KOPT-K1 (cell line): ENCODE data around the gene USH1C.

ENCODE experiments used
- H3K27ac ChIP-seq: fragments of 200-600 bp; sonication (generic); 2 replicates; pipeline ENCODE4 v1.5.1; 2016; ENCODE audit warnings: antibody characterized with exemption, mild to moderate bottlenecking, low read depth, low read length; ENCODE audit not compliant: poor library complexity, severe bottlenecking
- H3K36me3 ChIP-seq: fragments of 200-600 bp; sonication (generic); 2 replicates; pipeline ENCODE4 v1.5.1; 2017; ENCODE audit warnings: antibody characterized with exemption, mild to moderate bottlenecking, low read length, moderate library complexity; ENCODE audit not compliant: insufficient read depth
- H3K9me3 ChIP-seq: fragments of 200-600 bp; sonication (generic); 2 replicates; pipeline ENCODE4 v1.5.1; 2017; ENCODE audit warnings: antibody characterized with exemption, low read length, mild to moderate bottlenecking; ENCODE audit not compliant: insufficient read depth, poor library complexity, severe bottlenecking

USH1C gene

DNA sequence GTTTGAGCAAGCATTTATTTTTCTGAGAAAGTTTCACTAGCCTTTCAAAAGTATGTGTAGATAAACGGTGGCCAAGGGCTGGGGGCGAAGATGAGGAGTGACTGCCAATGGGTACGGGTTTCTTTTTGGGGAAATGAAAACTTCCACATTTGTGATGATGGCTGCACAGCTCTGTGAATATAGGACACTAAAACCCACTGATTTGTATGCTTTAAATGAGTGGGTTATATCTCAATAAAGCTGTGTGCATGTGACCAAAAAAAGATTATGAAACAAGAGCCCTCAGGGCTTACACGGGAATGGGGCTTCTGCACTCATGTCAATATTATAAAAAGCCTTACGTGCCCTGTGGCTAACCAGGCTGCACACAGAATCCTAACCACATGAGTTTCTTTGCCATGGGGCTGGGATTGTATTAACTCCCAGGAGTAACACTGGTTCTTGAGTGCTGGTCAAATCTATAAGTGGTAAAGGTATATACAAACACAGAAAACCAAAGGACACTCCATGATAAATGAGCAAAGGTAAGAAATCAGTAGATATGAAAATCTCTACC lies 98.9 kb downstream of the USH1C start:
- Histone ChIP-seq H3K36me3 (no peaks in the 10 kb centered on the region), H3K9me3 (peaks cover 10% of the 10 kb centered on the region), H3K27ac (no peak overlapping the region)

DNA sequence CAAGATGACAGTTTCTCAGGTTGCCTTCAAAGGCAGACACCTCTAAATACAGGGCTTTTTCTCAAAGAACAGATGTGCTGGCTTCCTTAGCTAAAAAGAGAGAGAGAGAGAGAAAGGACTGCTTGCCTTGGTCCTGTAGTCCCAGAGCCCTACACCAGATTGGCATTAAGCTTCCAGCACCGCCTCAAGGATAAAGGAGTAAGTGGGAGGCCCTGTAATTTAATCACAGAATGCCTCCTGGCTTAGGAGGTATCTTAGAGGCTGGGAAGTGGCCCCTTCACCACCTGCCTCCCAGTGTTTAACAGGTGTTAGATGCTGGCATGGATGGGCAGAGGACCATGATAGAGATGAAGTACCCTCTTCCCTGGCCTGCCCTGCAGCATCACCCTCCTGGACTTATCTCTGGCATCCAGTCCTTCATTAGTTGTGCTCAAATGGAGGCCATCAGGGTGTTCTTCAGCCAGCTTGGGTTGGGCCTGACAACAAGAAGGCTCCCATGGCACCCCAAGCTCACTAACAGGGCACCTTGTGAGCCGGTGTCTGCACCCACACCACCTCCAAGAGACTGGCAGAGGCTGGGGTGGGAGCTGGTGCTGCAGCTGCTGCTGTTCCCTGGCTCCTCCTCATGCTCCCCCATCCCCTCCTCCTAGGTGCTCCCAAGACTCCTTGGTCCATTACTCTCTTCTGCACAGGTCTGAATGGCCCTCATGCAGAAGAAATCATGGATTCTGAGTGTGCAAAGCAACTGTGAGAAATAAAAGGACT lies 100.1 kb downstream of the USH1C start:
- Histone ChIP-seq H3K36me3 (no peaks in the 10 kb centered on the region), H3K27ac (no peak overlapping the region), H3K9me3 (peaks cover 10% of the 10 kb centered on the region)
